GM12875 (cell line): ENCODE results near the gene PDGFC.
"Not testable (repeated sequence)": the region's sequence is repeated elsewhere in the genome, so short reads cannot be mapped to it uniquely, and the experiment has no call there.

ENCODE experiments used
- H3K4me3 ChIP-seq: one replicate; pipeline ENCODE4 v1.5.1; 2011; ENCODE audit warnings: low read depth, low read length, control low read depth
- CTCF ChIP-seq: IDR thresholded peaks from 2 replicates; pipeline ENCODE4 v1.5.1; 2011; ENCODE audit warnings: low read depth, mild to moderate bottlenecking, control low read depth, inconsistent platforms, low read length, moderate library complexity, borderline replicate concordance; ENCODE audit not compliant: insufficient read depth

Gene PDGFC

GRCh38 chr4:156945532-156945931, 26.1 kb downstream of the PDGFC start:
- no peak overlapping the region for H3K4me3 ChIP-seq
- TF ChIP-seq CTCF = no peak

GRCh38 chr4:156942991-156943390, 28.6 kb downstream of the PDGFC start:
- TF ChIP-seq CTCF = no peak
- no peak overlapping the region for H3K4me3 ChIP-seq

- no peak overlapping the region for H3K4me3 ChIP-seq
Observed at GRCh38 chr4:156941940-156942548, 29.6 kb downstream of the PDGFC start.

GRCh38 chr4:156939801-156940200, 31.8 kb downstream of the PDGFC start:
- no peak for TF ChIP-seq CTCF
- no peak overlapping the region for H3K4me3 ChIP-seq

More at GRCh38 chr4:156941940-156942548, 29.6 kb downstream of the PDGFC start:
- TF ChIP-seq CTCF = no peak

- no peak for TF ChIP-seq CTCF
- no peak overlapping the region for H3K4me3 ChIP-seq
Observed at GRCh38 chr4:156939139-156939538, 32.5 kb downstream of the PDGFC start.

- no peak overlapping the region for H3K4me3 ChIP-seq
- TF ChIP-seq CTCF = no peak
Observed at GRCh38 chr4:156934259-156934635, 37.4 kb downstream of the PDGFC start.

- no peak for TF ChIP-seq CTCF
- H3K4me3 ChIP-seq = no peak overlapping the region
Observed at GRCh38 chr4:156933633-156934258, 37.9 kb downstream of the PDGFC start.

- H3K4me3 ChIP-seq = not testable (repeated sequence)
Observed at GRCh38 chr4:156932360-156932759, 39.2 kb downstream of the PDGFC start.
